Activated CD8-positive, alpha-beta memory T cell treated with anti-CD3 and anti-CD28 coated beads for 48 hours (primary cell): ENCODE measurements around the gene ANO2.

Experiments used
- DNase-seq, 3 experiments: peaks; one replicate each; pipeline ENCODE4 v3.0.0-alpha.2; 2020; ENCODE audit warnings: low read depth in 2 of 3, low spot score in 2 of 3

Gene ANO2

GRCh38 chr12:5733916-5734315, 211.1 kb downstream of the ANO2 start:
- no peak for DNase-seq

- no peak for DNase-seq
Measured at GRCh38 chr12:5733136-5733755, 211.8 kb downstream of the ANO2 start.

- no peak for DNase-seq
Measured at GRCh38 chr12:5730962-5731361, 214.1 kb downstream of the ANO2 start.

DNA sequence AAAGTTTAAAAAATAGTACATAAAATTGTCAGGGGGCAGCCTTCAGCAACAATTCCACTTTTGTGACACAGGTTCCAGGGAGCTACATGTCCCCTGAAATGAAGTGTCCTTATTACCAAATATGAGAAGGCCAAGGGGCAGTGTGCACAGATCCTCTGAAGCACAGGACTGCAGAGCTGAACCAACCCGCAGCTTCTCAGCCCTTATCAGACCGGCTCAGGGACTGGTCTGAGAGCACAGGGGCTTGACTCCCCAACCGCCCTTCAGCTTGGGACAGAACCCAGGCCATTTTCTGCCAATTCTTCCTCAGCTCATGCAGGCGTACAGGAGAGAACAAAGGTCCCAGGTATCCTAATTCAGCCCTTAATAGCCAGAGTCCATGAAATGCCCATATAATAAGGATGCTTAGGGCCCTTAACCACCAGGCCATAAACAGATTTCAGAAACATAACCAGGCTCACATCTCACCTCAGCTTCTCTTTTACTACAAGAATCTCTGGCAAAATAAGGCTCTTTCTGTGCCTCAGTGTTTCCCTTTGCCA, 221.3 kb downstream of the ANO2 start:
- DNase-seq = no peak

GRCh38 chr12:5723071-5723470, 222.0 kb downstream of the ANO2 start:
- DNase-seq = no peak

GRCh38 chr12:5720381-5721005, 224.6 kb downstream of the ANO2 start:
- DNase-seq = no peak

- no peak for DNase-seq
Measured at GRCh38 chr12:5718680-5719079, 226.4 kb downstream of the ANO2 start.

DNA sequence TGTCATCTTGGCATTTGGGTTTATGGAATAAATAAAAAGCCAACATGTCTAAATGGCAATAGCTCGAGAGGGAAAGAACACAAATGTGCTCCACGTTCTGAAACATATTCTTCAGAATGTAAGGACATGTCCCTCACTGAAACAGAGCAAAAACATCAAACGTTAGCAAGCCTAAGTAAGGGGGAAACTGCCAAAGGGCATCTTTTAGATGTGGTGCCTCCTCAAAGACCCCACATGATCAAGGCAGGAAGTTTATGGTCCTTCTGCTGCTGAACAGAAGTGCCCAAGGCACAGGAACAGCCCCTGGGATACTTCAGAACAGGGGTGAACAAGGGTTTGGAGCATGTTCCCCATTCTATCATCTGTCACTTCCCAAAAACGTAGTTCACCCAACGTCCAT, 227.0 kb downstream of the ANO2 start:
- DNase-seq = no peak

DNA sequence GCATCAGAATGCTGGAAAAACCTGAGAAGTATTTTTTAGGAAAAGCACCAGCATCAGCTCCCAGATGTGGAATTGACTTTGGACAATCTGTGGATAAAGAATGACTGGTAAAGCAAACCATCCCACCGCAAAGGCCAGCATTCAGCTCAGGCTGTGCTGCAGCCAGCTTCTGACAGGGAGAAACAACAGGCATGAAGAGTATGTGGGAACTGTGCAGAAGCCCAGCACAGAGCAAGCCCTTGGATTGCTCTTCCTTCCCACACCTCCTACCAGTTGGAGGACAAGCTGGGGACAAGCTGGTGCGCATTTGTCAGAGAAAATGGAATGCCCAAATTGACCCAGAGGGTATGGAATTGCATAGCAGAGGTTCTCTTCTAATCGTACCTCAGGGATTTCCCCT, 228.1 kb downstream of the ANO2 start:
- DNase-seq = no peak

GRCh38 chr12:5716201-5716600, 228.9 kb downstream of the ANO2 start:
- DNase-seq = no peak

DNA sequence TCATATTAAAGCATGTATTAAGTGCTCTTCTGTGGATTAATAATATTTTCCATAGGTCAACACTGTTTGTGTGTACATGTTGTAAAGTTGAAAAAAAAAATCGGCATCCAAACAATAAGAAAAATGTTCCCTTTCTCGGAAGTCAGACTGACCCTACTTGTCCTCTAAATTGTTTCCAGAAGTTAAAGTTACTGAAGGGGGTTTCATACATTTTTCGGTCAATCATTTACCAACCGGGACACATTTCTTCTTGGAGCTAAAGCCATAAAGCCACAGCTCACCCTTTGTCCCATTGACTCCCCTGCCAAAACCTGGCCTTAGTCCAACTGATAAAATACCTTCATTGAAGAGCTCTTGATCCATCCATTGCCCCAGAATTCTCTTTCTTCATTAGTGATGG, 230.0 kb downstream of the ANO2 start:
- DNase-seq = no peak

GRCh38 chr12:5713599-5714081, 231.4 kb downstream of the ANO2 start:
- no peak for DNase-seq

DNA sequence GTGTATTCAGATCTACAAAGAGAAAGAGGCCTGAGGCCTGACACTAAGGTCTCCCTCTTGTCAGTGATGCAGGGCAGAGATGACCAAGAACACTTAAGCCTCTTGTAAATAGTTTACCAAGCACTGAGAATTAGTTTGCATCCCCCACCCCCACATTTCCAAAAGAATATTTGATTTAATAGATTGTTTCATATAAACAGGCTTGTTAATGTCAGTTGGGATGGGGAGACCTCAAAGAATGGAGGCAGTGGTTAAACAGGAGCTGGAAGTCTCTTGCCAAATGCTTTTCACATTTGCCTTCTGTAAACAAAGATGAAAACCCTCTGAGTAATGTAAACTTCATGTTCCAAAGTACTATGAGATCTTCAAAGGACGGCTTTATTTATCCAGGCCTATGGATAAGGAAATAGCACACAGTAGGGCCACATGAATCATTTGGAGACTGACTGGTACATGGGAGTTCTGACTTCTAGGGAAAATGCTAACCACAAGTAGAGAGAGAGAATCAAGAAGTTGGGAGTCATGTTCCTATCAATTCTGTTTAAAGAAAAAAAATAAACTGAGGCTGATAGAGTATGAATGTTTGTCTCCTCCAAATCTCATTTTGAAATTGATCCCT, 234.7 kb downstream of the ANO2 start:
- DNase-seq = no peak

GRCh38 chr12:5708371-5708770, 236.7 kb downstream of the ANO2 start:
- DNase-seq = no peak

GRCh38 chr12:5706247-5706646, 238.8 kb downstream of the ANO2 start:
- no peak for DNase-seq

- DNase-seq = no peak
Measured at GRCh38 chr12:5705791-5706190, 239.3 kb downstream of the ANO2 start.

GRCh38 chr12:5694759-5695409, 250.2 kb downstream of the ANO2 start:
- no peak for DNase-seq

DNA sequence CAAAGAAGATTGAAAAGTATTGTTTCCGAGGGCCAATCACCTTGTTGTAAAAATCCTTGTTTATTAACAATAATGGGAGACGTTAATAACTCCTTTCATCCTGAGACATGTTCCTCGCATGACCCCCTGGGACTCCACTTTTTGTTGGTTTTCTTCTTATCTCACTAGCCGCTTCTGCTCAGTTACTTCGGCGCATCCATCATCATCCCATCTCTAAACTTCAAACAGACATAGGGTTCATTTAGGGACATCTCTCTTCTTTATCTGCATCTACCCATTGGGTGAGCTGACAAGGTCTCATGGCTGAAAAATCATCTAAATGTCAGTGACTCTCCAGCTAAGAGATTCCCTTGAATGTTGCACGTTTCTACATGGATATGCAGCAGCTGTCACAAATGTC, 252.2 kb downstream of the ANO2 start:
- DNase-seq = no peak

DNA sequence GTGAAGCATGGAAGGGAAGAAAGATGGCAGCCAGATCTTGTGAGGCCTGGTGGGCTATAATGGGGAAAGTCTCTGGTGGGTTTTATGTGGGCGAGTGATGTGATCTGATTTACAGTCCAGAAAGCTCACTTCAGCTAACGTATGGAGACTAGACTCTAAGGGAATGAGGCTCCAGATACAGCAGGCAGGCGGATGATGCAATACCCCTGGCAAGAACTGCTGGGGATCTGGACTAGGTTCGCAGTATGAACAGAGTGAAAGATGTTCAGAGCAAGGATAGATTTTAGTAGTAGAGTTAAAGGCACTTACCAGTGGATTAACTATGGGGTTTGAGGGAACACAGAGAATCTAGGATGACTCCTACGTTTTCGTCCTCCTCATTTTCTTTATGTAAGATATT, 253.1 kb downstream of the ANO2 start:
- no peak for DNase-seq

DNA sequence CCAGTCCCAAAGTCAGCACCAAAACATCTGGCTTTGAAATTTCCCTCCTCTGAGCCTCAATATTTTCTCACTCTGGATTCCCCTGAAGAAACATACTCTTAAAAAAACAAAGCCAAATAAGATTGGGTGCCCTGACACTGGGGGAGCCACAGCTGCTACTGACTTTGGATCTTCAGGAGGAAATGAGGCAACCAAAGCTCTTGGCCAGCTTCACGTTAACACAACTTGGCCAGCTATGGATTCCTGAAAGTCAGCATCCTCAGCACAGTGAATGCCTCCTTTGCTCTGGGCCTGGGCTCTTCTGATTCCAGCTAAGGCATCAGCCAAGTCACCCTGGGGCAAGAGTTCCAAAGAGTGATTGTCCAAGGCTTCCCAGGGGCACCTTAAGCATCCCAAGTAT, 254.8 kb downstream of the ANO2 start:
- DNase-seq = no peak

DNA sequence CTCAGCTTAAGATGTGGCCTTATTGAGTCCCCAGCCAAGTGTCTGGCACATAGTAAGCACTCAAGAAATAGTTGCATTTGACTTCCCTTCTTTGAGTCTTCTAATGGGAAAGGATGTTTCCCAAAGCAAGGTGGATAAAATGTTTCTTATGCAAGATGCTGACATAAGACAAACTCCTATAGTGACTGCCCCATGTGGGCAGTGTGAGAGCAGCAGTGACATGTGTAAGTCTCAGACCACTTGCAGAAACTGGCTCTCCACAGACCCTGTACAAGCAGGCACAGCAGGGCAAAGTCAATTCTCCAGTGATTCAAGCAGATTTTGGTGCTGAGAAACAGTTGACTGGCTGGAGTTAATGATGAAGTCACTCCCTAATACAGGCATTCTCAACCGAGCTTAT, 255.3 kb downstream of the ANO2 start:
- DNase-seq = no peak

DNA sequence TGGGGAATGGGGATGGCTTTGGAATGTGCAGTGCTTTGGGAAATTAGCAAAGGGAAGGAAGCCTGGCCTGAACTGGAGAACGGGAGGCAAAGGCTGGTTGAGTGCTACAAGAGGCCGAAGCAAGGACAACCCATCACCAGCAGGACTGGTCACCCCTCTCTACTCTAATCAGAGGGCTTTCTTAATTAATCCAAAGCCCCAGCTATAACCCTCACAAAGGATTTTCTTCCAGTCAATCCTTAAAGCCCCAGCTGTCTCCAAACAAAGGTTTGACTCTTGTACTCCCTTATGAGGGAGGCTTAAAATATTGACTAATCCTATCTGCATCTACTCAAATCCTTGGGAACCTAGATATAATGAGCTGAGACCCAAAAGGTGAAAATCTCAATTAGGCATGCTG, 256.8 kb downstream of the ANO2 start:
- DNase-seq = no peak
